ENCODE measurements around the gene LAP3. TPM values are rescaled to one million over a fixed set of nuclear protein-coding genes. Genes with fewer than 3 reads are reported as not detected.

Gene LAP3
- total RNA-seq, 1 donor from 2014 or later, result 81.6 TPM

DNA sequence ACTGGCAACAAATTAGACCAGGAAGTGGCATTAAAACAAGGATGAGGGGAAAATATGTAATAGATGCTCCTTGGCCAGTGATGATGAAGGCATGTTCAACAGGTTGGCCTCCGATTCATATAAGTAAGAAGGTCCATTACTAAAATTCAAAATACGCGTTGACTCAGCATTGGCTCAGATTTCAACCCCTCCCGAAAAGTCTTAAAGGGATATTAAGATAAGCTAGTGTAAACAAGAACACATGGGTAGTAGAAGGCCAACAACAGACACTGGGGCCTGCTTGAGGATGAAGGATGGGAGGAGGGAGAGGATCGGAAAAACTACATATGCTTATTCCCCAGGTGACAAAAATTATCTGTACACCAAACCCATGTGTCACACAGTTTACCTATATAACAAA lies 19.1 kb upstream of the LAP3 start:
- Mint-ChIP-seq H3K36me3 (ENCODE audit: insufficient read depth) (no peaks in the 10 kb centered on the region), H3K9me3 (ENCODE audit: low read depth) (no peaks in the 10 kb centered on the region), H3K4me1 (ENCODE audit: low read depth) (peaks cover 45% of the 10 kb centered on the region), H3K27me3 (peaks cover 6% of the 10 kb centered on the region), H3K27ac (no peak overlapping the region), H3K4me3 (ENCODE audit: low read depth) (no peak overlapping the region)
- TF ChIP-seq, protein P1, sequence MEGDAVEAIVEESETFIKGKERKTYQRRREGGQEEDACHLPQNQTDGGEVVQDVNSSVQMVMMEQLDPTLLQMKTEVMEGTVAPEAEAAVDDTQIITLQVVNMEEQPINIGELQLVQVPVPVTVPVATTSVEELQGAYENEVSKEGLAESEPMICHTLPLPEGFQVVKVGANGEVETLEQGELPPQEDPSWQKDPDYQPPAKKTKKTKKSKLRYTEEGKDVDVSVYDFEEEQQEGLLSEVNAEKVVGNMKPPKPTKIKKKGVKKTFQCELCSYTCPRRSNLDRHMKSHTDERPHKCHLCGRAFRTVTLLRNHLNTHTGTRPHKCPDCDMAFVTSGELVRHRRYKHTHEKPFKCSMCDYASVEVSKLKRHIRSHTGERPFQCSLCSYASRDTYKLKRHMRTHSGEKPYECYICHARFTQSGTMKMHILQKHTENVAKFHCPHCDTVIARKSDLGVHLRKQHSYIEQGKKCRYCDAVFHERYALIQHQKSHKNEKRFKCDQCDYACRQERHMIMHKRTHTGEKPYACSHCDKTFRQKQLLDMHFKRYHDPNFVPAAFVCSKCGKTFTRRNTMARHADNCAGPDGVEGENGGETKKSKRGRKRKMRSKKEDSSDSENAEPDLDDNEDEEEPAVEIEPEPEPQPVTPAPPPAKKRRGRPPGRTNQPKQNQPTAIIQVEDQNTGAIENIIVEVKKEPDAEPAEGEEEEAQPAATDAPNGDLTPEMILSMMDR (IDR thresholded peaks at IDR 0.05; ENCODE audit: unreplicated experiment), result no peak
- no peak for DNase-seq (ENCODE audit: low spot score, unreplicated experiment)

DNA sequence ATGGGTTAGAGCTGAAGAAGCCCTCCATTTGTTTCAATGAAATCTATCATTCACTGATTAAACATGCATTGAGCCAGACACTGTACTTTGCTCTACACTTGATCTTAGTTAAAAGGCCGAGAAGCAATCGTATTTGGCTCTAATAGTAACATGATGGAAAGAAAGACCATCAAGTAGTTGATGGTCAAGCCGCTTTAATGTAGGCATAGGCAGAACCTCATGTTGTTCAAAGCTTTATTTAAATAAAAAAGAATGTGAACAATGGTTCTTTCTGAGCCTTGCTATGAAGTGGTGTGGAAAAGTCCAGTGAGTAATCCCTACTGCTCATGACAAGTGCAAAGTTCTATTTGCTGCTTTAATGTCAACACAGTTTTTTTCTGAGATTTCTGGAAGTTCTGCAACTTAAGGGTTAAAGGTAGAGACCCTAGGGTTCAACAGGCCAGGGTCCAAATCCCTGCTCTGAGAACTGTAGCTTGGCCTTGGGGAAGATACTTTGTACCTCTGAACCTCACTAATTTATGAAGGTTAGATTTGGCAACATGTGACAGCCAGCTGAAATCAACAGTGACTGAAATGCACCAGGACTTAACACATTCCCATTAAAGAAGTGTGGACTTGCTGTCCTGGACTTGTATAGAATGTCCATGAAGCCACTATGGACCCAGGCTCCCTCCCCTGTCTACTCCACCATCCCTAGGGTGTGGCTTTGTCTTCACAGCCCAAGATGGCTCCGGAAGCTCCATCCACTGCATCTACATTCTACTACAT lies 17.9 kb upstream of the LAP3 start:
- Mint-ChIP-seq H3K27ac (no peak overlapping the region), H3K27me3 (peaks cover 6% of the 10 kb centered on the region), H3K4me3 (ENCODE audit: low read depth) (no peak overlapping the region), H3K9me3 (ENCODE audit: low read depth) (no peaks in the 10 kb centered on the region), H3K4me1 (ENCODE audit: low read depth) (peaks cover 43% of the 10 kb centered on the region), H3K36me3 (ENCODE audit: insufficient read depth) (no peaks in the 10 kb centered on the region)
- TF ChIP-seq, protein P1 (IDR thresholded peaks at IDR 0.05; ENCODE audit: unreplicated experiment), result no peak
- DNase-seq (ENCODE audit: low spot score, unreplicated experiment), result no peak

DNA sequence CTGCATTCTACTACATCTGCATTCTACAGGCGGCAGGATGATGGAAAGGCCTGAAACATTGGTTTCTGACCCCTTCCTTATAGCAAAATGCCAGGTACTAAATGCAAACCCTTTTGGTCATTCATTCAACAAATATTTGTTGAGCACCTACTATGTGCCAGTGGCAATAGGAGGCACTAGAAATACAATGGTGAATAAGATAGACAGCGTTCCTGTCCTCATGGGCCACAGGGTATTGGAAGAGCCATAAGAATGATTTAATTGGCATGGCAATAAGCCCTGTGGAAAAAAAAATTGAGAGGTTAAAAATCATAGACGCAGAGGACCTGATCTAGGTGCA lies 17.3 kb upstream of the LAP3 start:
- DNase-seq (ENCODE audit: low spot score, unreplicated experiment), result no peak
- H3K4me3 Mint-ChIP-seq (ENCODE audit: low read depth), result no peak overlapping the region
- H3K27ac Mint-ChIP-seq, result no peak overlapping the region
- no peaks in the 10 kb centered on the region for H3K36me3 Mint-ChIP-seq (ENCODE audit: insufficient read depth)
- TF ChIP-seq, protein P1 (IDR thresholded peaks at IDR 0.05; ENCODE audit: unreplicated experiment), result no peak
- no peaks in the 10 kb centered on the region for H3K9me3 Mint-ChIP-seq (ENCODE audit: low read depth)
- H3K27me3 Mint-ChIP-seq, result peaks cover 6% of the 10 kb centered on the region
- peaks cover 42% of the 10 kb centered on the region for H3K4me1 Mint-ChIP-seq (ENCODE audit: low read depth)

DNA sequence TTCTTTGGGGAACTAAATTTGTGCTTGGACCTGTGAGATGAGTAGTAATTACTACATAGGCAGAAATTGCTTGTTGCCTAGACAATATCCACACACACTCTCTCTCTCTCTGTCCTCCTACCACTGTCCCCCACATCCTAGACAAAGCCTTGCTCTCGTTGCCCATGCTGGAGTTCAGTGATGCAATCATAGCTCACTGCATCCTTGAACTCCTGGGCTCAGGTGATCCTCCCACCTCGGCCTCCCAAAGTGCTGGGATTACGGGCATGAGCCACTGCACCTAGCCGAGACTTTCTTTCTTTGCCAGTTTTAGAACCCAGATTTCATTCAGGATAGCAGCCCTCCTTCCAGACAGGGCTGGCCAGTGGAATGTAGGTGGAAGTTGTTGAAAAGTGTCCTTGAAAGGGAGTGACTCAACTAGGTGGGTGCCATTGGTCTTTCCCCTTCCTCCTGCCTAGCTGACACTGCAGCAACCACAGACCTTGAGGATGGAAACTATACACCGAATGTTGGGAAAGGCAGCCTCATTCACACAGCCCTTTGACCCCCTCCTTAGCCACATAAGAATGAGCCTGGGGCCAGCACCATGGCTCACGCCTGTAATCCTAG lies 16.8 kb upstream of the LAP3 start:
- H3K9me3 Mint-ChIP-seq (ENCODE audit: low read depth), result no peaks in the 10 kb centered on the region
- no peak for DNase-seq (ENCODE audit: low spot score, unreplicated experiment)
- H3K27me3 Mint-ChIP-seq, result peaks cover 3% of the 10 kb centered on the region
- no peak overlapping the region for H3K27ac Mint-ChIP-seq
- TF ChIP-seq, protein P1 (IDR thresholded peaks at IDR 0.05; ENCODE audit: unreplicated experiment), result no peak
- H3K4me1 Mint-ChIP-seq (ENCODE audit: low read depth), result peaks cover 37% of the 10 kb centered on the region
- H3K36me3 Mint-ChIP-seq (ENCODE audit: insufficient read depth), result no peaks in the 10 kb centered on the region
- H3K4me3 Mint-ChIP-seq (ENCODE audit: low read depth), result no peak overlapping the region

DNA sequence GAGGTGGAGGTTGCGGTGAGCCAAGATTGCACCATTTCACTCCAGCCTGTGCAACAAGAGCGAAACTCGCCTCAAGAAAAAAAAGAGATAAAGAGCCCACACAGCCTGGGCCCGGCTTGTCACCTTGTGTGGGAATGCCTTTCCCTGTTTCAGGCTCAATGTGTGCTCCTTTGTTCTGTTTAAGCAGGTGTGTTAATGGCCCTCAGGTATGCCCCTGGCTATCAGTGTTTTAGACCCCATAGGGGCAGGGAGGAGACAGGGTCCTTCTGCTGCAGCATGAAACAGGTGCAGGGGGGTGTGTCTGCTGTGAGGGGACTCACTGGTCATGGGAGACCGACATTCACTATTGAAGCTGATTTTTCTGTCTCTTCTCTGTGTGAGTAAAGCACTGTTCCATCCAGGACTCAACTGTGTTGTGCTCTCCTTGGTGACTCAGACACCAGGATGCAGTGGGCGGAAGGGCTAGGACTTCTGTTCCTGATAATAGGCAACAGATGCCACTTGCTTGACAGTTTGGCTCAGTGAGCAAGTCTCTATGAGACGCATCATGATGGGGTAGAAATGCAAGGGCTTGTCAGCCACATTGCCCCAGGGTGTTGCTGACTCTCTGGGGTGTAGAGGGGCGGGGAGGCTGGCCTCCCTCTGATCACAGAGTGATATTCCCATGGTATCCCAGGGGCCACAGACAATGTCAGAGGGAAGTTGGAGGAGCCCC lies 15.6 kb upstream of the LAP3 start:
- peak overlapping the region; percentile 90 for H3K27ac Mint-ChIP-seq
- peaks cover 28% of the 10 kb centered on the region for H3K4me1 Mint-ChIP-seq (ENCODE audit: low read depth)
- TF ChIP-seq, protein P1 (IDR thresholded peaks at IDR 0.05; ENCODE audit: unreplicated experiment), result no peak
- H3K9me3 Mint-ChIP-seq (ENCODE audit: low read depth), result no peaks in the 10 kb centered on the region
- no peak overlapping the region for H3K4me3 Mint-ChIP-seq (ENCODE audit: low read depth)
- no peak for DNase-seq (ENCODE audit: low spot score, unreplicated experiment)
- H3K27me3 Mint-ChIP-seq, result peaks cover 3% of the 10 kb centered on the region
- H3K36me3 Mint-ChIP-seq (ENCODE audit: insufficient read depth), result no peaks in the 10 kb centered on the region

Measured in progenitor cell of endocrine pancreas (in vitro differentiated cells).